H1 (cell line): ENCODE measurements around the gene SRPRB. TPM values are rescaled to one million over a fixed set of nuclear protein-coding genes. Genes with fewer than 3 reads are reported as not detected.

Experiments used
- polyA plus RNA-seq, 7 experiments: library from polyadenylated mRNA; depleted of rRNA in 3 of 7; stranded (reverse) in 5 of 7; unstranded in 2 of 7; fragments of >200 nt in 5 of 7; fragments of 200-250 nt in 2 of 7; gene quantifications; 1 replicate in 5 of 7; 2 replicates in 1 of 7; 4 replicates in 1 of 7; pipeline versions ENCODE4 v1.2.1 to v1.2.3, GENCODE V29; 2011 to 2013; ENCODE audit warnings: missing spikeins in 2 of 7, mixed read lengths in 2 of 7
- total RNA-seq: library from RNA; stranded (reverse); fragmentation: NEBNext Ultra II Directional; extraction: Animal tissue kit (Norgen Biotek cat#: 25700); gene quantifications from 2 replicates; pipeline ENCODE4 v1.2.1, GENCODE V29; 2021
- TF ChIP-seq, protein P1 (sequence below): fragments of 300-600 bp; sonication (generic); IDR thresholded peaks from 2 replicates; pipeline ENCODE4 v1.7.1; 2012; ENCODE audit warnings: low read length, moderate library complexity, mild to moderate bottlenecking, inconsistent platforms; ENCODE audit not compliant: insufficient replicate concordance

SRPRB gene
- total and polyA plus RNA-seq, 2 of the 8 experiments (the other 6 are each of a cell fraction or from before 2014, with no cell fraction given) = 15.9 to 49.8 TPM

DNA sequence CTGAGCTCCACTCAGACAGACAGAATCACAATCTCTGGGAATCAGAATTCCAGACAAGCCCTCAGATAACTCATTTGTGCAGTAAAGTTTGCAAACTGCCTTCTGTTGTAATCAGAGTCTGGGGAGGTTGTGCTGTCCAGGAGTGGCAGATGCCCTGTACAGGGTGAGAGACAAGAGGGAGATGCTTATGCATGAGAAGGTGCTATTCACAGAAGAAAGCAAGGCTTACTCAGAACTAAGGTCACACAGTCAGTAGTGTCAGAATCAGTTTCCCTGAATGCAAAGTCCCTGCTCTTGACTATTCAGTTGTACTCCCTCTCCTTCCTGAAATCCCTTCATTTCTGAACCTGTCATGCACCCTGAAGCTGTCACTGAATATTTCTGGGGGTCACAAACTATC lies 43.7 kb downstream of the SRPRB start (continued):
- TF ChIP-seq, protein P1, sequence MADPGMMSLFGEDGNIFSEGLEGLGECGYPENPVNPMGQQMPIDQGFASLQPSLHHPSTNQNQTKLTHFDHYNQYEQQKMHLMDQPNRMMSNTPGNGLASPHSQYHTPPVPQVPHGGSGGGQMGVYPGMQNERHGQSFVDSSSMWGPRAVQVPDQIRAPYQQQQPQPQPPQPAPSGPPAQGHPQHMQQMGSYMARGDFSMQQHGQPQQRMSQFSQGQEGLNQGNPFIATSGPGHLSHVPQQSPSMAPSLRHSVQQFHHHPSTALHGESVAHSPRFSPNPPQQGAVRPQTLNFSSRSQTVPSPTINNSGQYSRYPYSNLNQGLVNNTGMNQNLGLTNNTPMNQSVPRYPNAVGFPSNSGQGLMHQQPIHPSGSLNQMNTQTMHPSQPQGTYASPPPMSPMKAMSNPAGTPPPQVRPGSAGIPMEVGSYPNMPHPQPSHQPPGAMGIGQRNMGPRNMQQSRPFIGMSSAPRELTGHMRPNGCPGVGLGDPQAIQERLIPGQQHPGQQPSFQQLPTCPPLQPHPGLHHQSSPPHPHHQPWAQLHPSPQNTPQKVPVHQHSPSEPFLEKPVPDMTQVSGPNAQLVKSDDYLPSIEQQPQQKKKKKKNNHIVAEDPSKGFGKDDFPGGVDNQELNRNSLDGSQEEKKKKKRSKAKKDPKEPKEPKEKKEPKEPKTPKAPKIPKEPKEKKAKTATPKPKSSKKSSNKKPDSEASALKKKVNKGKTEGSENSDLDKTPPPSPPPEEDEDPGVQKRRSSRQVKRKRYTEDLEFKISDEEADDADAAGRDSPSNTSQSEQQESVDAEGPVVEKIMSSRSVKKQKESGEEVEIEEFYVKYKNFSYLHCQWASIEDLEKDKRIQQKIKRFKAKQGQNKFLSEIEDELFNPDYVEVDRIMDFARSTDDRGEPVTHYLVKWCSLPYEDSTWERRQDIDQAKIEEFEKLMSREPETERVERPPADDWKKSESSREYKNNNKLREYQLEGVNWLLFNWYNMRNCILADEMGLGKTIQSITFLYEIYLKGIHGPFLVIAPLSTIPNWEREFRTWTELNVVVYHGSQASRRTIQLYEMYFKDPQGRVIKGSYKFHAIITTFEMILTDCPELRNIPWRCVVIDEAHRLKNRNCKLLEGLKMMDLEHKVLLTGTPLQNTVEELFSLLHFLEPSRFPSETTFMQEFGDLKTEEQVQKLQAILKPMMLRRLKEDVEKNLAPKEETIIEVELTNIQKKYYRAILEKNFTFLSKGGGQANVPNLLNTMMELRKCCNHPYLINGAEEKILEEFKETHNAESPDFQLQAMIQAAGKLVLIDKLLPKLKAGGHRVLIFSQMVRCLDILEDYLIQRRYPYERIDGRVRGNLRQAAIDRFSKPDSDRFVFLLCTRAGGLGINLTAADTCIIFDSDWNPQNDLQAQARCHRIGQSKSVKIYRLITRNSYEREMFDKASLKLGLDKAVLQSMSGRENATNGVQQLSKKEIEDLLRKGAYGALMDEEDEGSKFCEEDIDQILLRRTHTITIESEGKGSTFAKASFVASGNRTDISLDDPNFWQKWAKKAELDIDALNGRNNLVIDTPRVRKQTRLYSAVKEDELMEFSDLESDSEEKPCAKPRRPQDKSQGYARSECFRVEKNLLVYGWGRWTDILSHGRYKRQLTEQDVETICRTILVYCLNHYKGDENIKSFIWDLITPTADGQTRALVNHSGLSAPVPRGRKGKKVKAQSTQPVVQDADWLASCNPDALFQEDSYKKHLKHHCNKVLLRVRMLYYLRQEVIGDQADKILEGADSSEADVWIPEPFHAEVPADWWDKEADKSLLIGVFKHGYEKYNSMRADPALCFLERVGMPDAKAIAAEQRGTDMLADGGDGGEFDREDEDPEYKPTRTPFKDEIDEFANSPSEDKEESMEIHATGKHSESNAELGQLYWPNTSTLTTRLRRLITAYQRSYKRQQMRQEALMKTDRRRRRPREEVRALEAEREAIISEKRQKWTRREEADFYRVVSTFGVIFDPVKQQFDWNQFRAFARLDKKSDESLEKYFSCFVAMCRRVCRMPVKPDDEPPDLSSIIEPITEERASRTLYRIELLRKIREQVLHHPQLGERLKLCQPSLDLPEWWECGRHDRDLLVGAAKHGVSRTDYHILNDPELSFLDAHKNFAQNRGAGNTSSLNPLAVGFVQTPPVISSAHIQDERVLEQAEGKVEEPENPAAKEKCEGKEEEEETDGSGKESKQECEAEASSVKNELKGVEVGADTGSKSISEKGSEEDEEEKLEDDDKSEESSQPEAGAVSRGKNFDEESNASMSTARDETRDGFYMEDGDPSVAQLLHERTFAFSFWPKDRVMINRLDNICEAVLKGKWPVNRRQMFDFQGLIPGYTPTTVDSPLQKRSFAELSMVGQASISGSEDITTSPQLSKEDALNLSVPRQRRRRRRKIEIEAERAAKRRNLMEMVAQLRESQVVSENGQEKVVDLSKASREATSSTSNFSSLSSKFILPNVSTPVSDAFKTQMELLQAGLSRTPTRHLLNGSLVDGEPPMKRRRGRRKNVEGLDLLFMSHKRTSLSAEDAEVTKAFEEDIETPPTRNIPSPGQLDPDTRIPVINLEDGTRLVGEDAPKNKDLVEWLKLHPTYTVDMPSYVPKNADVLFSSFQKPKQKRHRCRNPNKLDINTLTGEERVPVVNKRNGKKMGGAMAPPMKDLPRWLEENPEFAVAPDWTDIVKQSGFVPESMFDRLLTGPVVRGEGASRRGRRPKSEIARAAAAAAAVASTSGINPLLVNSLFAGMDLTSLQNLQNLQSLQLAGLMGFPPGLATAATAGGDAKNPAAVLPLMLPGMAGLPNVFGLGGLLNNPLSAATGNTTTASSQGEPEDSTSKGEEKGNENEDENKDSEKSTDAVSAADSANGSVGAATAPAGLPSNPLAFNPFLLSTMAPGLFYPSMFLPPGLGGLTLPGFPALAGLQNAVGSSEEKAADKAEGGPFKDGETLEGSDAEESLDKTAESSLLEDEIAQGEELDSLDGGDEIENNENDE = no peak
